Caki2 (cell line): ENCODE results near the gene MTHFD1. TPM values are rescaled to one million over a fixed set of nuclear protein-coding genes. Genes with fewer than 3 reads are reported as not detected.

Source experiments
- DNase-seq: peaks from one replicate; pipeline ENCODE4 v3.0.0-alpha.2; 2015; ENCODE audit warnings: low read depth
- in situ Hi-C: cut with HindIII; loops from 2 replicates; pipeline ENCODE4 v1.10.0; 2016; ENCODE audit warnings: low sequenced_read_pairs, low pct_unique_long_range_greater_than_20kb, mixed read lengths
- total RNA-seq: library from RNA; depleted of rRNA; stranded (reverse); fragments of >200 nt; shearing (Covaris generic); gene quantifications from 2 replicates; pipeline ENCODE4 v1.2.3, GENCODE V29; 2014; ENCODE audit warnings: low replicate concordance

MTHFD1 gene
- total RNA-seq, 1 experiment from 2014 or later = 26.7 TPM

DNA sequence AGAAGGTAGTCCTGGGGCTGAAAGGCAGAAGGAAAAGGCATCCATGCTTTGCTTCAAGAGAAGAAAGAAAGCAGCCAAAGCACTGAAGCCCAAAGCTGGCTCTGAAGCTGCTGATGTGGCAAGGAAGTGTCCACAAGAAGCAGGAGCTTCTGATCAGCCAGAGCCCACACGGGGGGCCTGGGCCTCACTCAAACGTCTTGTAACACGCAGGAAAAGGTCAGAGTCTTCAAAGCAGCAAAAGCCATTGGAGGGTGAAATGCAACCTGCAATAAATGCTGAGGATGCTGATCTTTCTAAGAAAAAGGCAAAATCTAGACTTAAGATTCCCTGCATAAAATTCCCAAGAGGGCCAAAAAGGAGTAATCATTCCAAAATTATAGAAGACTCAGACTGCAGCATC is 80.3 kb downstream of the MTHFD1 start:
- in situ Hi-C loops = no loop called here
- DNase-seq = no peak

DNA sequence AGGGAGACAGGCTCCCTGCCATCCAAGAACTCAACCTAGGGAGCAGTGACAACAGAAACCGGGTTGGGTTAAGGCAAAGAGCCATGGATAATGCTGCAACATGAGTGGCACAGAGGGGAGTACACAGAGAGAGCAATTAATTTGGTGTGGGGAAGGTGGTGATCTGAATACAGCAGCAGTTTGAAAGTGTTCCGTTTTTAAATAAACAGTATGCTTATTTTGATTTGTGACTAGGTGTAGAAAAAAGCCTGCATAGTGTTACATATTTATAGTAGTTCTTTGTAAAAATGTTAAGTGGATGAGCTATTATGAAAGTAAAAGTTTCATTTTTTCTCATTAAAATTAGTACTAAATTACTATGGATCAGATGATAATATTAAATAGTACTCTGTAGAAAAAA is 85.9 kb downstream of the MTHFD1 start:
- in situ Hi-C loops = no loop called here

DNA sequence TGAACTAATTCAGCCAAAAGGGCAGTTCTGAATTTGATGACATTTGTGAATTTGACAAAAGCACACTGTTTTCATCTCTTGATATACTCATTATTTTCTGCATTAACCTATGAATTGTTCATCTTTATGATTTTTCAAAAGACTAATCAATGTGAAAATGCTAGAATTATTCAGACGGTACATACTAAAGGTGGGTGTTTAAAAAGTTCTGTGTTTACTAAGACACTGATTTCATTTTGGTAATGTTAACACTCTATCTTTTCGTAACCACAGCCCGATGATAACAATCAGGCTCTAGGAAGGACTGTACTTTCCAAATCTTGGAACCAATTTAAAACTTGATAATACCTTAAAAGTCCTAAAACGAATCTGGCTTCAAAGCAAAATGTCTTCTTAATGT is 86.5 kb downstream of the MTHFD1 start:
- in situ Hi-C loops = no loop called here
- DNase-seq = no peak

More for the DNA sequence above, 85.9 kb downstream of the MTHFD1 start:
- DNase-seq = no peak

DNA sequence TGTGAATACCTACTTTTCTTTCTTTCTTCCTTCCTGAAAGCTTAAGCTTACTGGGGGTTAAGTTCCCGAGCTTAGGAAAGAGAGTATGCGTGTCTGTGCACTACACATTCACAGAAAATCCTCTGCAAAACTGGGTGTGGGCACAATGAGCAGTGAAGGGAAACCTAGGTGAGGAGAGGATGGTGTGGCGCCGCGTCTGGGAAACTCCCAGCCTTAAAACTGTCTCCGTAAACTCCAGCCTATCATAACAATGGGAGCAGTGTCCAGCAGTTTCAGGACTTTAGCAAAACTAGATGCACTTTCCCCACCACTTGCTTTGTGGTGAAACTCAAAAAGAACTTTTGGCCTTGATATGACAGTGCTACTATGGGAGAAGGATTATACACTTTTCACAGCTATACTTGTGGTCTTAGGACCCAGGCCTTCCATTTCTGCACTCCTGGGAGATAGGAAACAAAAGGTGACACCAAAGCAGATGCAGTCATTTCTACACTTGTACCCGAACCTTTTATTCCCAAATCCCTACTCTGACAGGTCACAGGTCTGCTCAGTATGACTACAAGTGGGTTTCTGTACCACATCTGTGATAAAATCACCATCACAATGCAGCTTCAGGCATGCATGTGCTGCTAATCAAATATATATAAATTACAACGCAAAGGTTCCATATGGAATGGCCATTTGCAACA is 87.6 kb downstream of the MTHFD1 start:
- in situ Hi-C loops = no loop called here
- DNase-seq = peak; percentile 52

DNA sequence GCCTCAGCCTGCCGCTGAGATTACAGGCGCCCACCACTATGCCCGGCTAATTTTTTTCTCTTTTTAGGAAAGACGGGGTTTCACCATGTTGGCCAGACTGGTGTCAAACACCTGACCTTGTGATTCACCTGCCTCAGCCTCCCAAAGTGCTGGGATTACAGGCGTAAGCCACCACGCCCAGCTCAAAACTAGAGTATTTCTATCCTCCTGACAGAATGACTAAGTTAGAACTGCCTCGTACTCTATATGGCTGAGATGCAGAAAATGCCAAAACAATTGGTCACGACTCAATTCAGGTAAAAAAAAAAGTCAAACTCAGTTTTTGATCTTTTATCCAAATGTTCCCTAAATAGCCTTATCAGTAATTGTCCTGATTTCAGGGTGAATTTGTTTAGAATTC is 88.3 kb downstream of the MTHFD1 start:
- in situ Hi-C loops = no loop called here
- no peak for DNase-seq

DNA sequence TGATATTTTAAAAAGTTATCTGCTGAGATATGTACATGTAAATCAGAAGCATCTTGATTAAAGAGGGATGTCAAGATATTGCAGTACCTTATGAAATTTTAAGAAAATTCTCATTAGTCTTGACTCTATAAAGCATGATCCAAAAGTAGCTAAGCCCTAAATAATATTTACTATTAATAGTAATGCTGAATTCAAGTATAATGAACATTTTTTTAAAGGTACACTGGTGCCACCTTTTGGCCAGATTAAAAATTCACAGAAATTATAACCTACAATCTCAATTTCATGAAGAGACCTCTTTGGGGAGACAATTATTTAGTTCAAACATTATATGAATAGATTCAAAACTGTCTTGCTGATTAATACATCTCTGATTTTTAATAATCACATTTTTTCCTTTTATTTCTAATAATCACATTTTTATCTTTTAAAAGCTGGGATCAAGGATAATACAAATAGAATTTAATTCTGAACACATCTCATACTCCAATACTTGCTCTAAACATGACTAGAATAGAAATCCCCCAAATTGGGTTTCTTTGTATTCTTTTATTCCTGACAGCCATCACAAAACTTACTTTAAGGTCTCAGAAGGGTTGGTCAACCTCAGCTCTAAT is 90.6 kb downstream of the MTHFD1 start:
- in situ Hi-C loops = no loop called here

DNA sequence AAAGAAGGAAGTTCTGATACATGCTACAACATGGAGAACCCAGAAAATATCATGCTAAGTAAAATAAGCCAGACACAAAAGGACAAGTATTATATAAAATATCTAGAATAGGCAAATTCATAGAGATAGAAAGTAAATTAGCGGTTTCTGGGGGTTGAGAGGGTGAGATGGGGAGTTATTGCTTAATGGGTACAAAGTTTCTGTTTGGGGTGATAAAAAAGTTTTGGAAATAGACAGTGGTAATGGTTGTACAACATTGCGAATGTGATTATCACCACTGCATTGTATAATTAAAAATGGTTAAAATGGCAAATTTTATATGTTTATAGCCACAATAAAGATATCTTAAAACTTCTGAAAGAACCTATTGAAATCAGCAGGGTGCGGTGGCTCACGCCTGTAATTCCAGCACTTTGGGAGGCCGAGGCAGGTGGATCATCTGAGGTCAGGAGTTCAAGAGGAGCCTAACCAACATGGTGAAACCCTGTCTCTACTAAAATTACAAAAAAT is 100.5 kb downstream of the MTHFD1 start:
- in situ Hi-C loops = no loop called here
- DNase-seq = no peak

More for the DNA sequence above, 90.6 kb downstream of the MTHFD1 start:
- DNase-seq = no peak

DNA sequence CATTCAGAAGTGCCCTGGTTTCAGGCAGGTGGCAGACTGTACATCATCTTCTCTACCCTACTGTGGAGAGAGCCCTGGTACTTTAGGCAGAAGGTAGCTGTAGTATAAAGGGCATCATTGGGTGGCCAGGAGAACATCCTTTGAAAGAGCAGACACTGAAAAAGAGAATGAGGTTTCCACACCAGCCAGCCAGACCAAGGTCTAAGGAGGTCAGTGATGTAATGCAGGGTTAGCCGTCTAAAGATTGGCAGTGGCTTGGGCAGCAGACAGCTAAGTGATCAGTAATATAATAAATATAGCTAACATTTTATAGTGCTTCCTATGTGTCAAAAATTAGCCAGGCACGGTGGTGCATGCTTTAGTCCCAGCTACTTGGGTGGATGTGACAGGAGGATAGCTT is 103.5 kb downstream of the MTHFD1 start:
- in situ Hi-C loops = no loop called here
- no peak for DNase-seq

DNA sequence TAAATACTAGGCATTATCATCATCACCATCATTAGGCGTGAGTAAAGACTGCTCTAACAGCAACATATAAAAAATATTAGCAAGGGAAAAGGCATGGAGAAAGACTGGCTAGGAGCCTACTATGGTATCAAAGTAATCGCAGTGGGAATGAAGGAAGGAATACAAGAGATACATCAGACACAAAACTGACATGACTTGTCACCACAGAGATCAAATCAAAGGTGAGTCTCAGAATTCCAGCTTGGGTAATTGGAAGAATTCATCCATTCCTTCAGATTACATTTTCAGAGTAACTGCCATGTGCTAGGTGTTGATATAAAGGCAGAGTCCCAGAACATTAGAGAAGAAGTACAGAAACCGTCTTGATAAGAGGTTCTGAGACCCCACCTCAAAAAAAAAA is 105.3 kb downstream of the MTHFD1 start:
- in situ Hi-C loops = no loop called here
- no peak for DNase-seq

DNA sequence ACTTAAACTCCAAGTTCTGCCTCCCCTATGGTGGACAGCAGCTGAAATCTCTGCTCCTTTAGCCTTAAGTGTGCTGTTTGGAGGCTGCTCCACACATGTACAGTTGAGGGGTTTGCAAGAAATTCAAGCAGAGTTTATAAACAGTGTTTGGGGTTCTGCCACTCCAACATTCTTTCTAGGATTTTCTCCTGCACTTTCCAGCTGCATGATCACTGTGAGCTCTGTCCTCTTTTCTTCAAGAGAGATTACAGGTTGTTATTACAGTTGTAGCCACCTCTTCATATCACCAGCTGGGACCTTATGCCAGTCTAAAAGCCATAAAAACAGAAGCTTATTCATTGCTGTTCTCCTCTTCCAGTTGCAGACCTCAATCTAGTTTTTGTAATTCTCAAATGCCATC is 107.1 kb downstream of the MTHFD1 start:
- in situ Hi-C loops = no loop called here
- DNase-seq = no peak

DNA sequence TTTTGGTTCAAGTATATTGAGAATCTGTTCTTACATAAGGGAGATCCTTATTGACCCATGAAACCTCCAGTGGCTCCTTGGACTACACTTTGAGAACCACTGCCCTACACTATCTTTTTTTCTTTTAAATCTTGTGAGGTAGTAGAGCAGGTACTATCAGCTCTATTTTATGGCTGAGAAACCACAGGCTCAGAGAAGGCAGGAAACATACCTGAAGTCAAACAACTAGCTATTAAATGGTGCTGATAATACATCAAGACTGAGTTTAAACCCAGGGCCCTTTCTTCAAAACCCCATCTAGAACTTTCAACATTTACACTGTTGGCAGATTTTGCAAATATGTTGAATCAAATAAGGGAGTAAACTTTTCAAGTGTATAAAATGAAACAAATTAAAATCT is 108.6 kb downstream of the MTHFD1 start:
- no peak for DNase-seq
- in situ Hi-C loops = no loop called here

DNA sequence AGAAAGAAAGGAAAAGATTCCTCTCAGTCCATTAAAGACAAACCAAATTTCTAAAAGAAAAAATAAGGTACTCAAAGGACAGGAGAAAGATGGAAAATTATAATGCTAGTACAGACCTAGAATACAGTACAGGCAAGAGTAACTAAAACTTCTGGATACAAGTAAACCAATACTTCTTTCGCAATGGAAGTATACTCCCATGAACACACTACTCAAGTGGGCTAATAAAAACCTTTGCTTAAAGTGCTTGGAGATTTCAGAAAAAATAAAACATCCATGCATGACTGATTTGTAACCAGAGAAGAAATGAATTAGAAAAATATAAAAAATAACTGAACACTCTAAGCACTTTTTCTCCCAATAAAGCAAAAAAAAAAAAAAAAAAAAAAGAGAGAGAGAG is 111.9 kb downstream of the MTHFD1 start:
- in situ Hi-C loops = no loop called here
- no peak for DNase-seq

DNA sequence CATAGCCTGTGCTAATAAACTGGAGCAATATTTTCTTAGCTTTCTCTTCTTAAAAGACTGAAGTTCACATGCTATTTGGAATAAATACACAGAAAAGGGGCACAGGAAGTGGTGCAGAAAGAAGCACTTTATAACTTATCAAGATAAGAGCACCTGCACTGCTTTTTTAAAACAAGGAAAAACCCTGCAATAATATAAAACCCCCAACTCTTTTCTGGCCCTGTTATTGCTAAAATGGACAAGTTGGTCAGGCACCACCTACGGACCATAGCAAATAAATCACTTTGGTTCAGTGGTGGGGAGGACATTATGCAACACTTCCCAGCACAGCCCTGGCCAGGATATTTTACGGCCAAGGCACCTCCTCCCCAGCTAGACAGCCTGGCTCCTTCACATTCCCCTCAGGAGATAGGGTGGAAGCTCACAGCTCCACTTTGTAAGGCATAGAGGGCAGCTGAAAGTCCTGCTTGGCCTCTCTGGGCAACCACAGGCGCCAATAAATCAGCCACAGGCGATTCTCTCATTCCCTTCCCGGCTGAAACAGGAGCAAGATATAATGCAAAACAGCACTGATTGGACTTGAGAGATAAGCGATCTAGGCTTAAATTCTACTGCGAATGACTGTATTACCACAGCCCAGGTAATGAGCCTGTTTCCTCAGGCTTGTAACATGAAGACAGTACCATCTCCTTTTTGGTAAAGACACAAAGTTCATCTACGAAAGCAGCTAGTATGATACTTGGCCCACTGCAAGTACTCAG is 113.4 kb downstream of the MTHFD1 start:
- peak; percentile 56 for DNase-seq
- in situ Hi-C loops = no loop called here

DNA sequence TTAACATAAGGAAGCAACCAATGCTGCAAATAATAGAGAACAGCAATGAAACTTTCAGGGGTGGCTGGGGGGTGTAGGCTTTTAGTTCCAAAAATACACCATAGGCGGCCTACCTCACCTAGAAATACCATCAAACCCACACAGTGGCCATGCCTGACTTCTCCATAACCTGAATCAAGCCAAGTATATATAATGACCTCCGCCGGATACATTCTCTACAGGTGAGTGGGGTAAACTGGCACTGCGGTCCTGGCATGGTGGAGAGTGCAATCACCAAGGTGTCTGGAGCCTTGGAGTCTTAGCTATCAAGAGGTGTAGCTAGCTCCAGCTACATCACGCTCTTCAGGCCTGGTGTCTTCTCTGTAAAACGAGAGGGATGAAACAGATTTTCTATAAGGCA is 114.3 kb downstream of the MTHFD1 start:
- in situ Hi-C loops = no loop called here
- DNase-seq = no peak

DNA sequence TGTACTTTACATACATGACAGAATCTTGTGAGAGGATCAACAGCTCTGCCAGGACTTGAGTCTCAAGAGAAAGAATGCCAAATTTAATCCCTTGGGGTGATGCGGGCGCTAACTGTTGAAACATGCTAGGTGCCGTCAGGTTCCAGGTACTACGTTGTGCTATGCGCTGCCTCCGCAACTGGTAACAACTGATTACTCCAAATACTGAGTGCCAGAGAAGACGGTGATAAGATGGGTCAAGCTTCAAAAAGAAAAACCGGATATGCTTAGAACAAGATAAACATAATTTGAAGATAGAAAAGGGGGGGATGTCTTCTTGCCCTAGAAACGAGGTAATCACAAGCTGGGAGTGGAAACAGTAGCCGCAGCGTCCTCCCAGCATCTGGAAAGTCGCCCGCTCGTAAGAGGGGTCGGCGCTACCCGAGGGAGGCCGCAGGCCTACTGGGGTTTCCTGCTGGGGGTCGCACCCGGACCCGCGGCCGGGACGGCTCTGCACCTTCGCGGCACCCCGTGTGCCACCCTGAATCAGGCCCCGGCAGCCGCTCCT is 114.8 kb downstream of the MTHFD1 start:
- in situ Hi-C loops = no loop called here
- DNase-seq = no peak

DNA sequence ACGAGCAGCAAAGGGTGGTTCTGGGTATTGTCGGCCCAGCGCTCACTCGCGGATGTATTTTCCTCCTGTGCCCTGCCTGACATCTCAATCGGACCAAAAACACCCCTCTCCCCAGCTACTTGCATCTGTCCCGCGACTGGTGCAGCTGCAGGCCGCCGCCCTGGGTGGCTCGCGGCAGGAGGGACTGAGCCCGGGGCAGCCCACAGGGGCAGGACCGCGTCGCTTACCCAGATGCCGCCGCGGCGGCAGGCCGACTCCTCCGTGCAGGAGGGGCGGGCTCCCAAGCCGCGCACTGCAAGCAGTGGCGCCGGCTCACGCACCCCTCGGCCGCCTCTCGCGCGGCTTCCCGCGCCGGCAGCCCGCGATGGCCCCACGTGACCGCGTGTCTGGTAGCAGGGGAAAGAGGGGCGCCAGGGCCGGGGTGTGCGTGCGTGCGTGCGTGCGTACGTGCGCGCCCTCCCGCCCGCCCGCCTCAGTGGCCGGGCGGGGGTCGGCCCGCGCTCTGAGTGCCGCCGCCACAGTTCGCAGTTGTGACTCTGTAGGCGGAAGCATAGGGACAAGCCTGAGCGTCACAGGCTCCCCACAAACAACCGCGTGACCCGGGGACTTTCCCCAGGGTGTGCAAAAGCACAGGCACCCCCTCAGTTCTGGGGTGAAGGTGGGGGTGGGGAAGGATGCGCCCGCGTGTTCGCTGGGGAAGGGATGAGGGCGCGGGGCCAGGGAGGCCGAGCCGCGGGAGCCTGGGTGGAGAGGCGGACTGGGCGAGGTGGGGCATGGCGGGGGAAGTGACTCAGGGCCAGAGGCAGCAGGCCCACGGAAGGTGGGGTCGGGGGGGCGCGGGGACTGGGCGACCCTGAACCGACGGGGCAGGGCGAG is 115.5 kb downstream of the MTHFD1 start, which contains the start of gene ZBTB25:
TSS of gene ZBTB25 (minus strand) at position 405 of the 876 bp plus-strand sequence. CDS start 13,305 bp downstream, outside the sequence.
- in situ Hi-C loops = no loop called here
- DNase-seq = peak; percentile 97

DNA sequence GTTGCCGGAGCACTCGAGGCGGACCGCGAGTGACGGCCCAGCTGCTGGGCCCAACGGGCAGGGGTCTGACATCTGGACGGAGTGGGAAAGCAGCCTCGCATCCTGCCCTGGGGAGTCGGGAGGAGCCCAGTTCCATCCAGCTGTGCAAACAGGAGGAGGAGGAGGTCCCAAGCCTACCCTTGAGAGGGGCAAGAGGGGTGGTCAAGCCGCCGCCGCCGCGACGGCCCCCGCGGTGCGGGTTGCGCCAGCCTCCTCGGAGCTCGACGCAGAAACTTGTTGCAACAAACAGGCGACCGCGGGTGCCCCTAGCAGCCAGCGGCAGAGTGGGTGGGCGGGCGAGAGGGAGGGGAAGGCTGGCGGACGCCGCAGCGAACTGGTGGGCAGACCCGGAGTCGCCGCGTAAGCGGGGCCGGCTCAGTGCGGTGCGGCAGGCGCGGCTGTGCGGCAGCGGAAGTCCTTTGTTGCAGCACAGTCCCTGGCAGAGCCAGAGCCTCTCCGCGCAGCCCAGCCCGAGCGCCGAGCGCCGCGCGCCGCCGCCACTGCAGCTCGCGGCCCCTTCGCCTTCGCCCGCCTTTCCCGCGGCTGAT is 116.2 kb downstream of the MTHFD1 start, which contains the start of gene ZBTB1:
TSS of gene ZBTB1 (plus strand) at position 461 of the 587 bp plus-strand sequence. CDS start 16,735 bp downstream, outside the sequence.
- DNase-seq = peak; percentile 85
- in situ Hi-C loops = no loop called here
